Endothelial cell of hepatic sinusoid (primary cell): Measurements from ENCODE around the gene EXTL1.
"Not testable (repeated sequence)": the region's sequence is repeated elsewhere in the genome, so short reads cannot be mapped to it uniquely, and the experiment has no call there.

Experiments used
- in situ Hi-C: cut with HindIII; loops from 2 replicates; pipeline ENCODE4 v1.10.0; 2017; ENCODE audit warnings: low sequenced_read_pairs

The EXTL1 gene, protein sequence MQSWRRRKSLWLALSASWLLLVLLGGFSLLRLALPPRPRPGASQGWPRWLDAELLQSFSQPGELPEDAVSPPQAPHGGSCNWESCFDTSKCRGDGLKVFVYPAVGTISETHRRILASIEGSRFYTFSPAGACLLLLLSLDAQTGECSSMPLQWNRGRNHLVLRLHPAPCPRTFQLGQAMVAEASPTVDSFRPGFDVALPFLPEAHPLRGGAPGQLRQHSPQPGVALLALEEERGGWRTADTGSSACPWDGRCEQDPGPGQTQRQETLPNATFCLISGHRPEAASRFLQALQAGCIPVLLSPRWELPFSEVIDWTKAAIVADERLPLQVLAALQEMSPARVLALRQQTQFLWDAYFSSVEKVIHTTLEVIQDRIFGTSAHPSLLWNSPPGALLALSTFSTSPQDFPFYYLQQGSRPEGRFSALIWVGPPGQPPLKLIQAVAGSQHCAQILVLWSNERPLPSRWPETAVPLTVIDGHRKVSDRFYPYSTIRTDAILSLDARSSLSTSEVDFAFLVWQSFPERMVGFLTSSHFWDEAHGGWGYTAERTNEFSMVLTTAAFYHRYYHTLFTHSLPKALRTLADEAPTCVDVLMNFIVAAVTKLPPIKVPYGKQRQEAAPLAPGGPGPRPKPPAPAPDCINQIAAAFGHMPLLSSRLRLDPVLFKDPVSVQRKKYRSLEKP

DNA sequence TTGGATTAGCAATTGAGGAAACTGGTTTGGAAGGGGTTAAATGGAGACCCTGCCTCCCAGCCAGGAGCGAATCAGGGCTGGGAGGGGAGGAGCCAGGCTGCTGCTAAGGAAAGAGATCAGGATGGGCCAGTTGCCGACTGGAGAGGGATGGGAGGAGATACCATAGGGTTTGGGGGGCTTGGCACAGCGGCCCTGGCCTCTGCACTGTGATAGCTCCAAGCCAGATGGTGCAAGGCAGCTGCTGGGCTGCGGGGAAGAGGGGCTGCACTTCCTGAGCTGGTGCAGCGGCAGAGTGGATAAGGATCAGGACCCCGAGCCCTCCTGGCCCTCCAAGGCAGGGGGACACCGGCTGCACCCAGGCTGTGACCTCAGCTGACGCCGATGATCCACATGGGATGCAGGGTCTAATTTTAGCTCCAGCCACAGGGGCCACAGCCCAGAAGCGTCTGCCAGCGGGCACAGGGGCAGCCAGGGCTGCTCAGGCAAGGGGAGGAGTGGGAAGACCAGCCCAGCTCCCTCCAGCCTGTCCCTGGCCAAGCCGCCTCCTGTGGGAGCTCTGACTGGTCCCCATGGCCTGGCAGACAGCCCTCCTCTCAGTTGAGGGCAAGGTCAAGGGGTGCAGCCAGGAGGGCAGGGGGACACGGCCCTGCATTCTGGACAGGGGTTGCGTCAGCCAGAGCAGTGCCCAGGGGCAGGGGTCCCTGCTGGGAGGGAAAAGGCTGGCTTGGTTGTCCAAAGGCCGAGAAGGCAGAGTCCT lies at the start of gene EXTL1:
Gene EXTL1, plus strand, starts transcription at position 129 of the 757 bp plus-strand sequence. CDS start 872 bp downstream, outside the sequence.
- in situ Hi-C loops: loop anchor here (5.0 kb wide), 1 partner anchor 35 kb away; no protein-coding TSS in a partner anchor

- in situ Hi-C loops: no loop called here
These were observed 49.8 kb upstream of the EXTL1 start for GRCh38 chr1:25971811-25972180.

DNA sequence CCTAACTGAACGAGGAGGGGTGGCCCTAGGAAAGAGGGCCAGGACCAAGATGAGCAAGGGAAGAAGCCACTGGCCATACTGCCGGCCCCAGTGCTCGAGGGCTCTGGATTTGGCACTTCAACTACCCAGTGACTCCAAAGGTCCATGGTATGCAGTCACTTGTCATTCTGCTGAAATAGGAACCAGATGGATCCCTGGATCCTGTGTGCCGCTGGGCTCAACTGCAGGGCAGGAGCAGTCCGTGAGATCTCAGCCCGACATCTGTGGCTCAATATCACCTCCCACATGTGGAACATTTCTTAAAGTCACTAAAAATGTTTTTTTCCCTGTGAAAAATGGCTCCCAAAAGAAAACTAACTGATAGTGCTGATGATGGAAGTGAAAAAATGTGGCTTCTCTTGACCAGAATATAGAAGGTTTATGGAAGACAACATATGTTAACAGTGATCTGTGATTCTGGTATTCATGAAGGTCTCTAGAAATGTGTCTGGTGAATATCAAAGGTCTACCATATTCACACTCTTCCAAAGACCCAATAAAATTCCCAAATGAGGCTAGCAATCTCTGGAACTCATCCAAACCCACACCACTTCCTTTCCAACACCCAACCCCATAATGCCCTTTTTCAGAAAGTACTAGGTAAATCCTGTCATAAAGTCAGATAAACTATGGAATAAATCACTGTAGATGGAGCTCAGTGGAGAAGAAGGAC lies 47.8 kb upstream of the EXTL1 start:
- in situ Hi-C loops: no loop called here

GRCh38 chr1:25977801-25978200 lies 43.8 kb upstream of the EXTL1 start:
- in situ Hi-C loops: no loop called here

GRCh38 chr1:25978403-25978802 lies 43.2 kb upstream of the EXTL1 start:
- in situ Hi-C loops: no loop called here

- in situ Hi-C loops: no loop called here
These were observed 42.4 kb upstream of the EXTL1 start for GRCh38 chr1:25979210-25979609.

GRCh38 chr1:25985171-25985570 lies 36.4 kb upstream of the EXTL1 start:
- in situ Hi-C loops: no loop called here

- in situ Hi-C loops: no loop called here
These were observed 35.9 kb upstream of the EXTL1 start for GRCh38 chr1:25985670-25986069.

DNA sequence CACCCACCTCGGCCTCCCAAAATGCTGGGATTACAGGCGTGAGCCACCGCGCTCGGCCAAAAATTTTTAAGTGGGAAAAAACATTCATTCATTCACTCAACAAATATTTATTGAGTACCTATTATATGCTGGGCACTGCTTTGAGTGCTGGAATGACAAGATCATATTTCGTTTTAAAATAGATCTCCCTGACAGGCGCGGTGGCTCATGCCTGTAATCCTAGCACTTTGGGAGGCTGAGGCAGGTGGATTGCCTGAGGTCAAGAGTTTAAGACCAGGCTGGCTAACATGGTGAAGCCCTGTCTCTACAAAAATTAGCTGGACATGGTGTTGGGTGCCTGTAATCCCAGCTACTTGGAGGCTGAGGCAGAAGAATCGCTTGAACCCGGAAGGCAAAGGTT lies 34.8 kb upstream of the EXTL1 start:
- in situ Hi-C loops: not testable (repeated sequence)

DNA sequence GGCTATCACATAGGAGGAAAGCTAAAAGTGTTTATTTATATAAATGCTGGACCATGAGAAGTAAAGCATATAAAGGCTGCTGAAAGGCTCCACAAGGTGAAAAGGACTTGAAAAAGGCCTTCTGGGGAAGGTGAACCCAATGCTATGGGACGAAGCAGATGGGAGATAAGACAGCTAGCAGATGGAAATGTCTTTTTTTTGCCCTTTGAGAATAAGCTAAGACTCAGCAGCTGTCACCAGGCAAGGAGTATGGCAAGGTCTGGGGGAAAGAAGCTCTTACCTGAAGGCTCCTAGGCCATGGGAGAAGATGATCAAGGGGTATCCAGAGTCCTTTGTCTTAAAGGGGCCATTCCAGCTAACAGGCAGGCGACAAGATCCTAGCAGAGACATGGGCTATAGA lies 33.6 kb upstream of the EXTL1 start:
- in situ Hi-C loops: no loop called here

DNA sequence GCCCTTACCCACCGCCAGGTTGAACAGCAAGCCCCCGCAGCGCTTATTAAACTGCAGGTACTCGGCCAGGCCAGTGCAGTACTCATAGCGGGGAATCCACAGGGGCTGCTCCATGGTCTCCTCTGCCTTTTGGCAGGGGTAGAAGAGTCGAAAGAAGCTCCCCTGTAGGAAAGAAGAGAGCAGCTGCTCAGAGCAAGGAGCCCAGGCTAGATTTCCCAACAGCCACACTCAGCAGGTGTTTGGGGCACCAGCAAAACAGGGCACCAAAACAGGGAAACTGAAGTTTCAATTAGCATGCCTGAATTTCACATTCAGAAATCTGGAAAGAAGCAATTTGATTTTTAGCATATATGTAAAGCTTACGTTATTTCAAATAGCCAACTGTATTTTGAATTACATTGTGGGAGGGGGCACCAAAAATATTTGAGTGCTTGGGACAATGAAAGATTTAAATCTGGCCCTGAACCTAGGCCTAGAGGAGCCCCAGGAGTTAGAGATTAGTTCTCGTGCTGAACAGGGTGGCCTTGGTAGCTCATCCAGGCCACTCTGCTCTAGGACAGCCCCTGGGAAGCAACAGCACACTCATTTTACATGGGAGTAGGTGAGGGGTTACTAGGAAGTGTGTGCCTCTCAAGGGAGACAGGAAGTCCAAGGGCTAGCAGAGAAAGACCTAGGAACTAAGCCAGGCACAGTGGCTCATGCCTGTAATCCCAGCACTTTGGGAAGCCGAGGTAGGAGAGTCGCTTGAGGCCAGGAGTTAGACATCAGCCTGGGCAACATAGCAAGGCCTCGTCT lies 31.9 kb upstream of the EXTL1 start:
- in situ Hi-C loops: loop anchor here (5.0 kb wide), 1 partner anchor 92 kb away; no protein-coding TSS in a partner anchor

DNA sequence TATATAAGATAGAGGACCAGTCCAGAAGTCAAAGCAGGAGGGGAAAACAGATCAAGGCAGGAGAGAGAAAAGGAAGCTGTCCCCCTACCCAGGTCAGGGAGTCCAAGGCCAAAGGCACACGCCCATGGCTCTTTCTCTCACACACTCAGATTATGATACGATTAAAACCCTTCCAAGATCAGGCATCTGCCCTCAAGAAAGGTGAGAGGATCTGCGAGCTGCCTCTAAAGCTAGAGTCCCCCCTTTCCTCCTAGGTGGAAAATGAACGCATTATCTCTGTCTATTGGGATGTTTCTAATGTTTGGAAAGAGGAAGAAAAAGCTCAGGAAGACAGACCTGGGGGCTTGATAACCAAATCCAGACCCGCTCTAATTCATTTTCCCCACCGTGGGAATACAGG lies 31.3 kb upstream of the EXTL1 start:
- in situ Hi-C loops: loop anchor here (5.0 kb wide), 1 partner anchor 93 kb away; no protein-coding TSS in a partner anchor

- in situ Hi-C loops: loop anchor here (5.0 kb wide), 1 partner anchor 94 kb away; no protein-coding TSS in a partner anchor
These were observed 30.7 kb upstream of the EXTL1 start for GRCh38 chr1:25990702-25991395.

DNA sequence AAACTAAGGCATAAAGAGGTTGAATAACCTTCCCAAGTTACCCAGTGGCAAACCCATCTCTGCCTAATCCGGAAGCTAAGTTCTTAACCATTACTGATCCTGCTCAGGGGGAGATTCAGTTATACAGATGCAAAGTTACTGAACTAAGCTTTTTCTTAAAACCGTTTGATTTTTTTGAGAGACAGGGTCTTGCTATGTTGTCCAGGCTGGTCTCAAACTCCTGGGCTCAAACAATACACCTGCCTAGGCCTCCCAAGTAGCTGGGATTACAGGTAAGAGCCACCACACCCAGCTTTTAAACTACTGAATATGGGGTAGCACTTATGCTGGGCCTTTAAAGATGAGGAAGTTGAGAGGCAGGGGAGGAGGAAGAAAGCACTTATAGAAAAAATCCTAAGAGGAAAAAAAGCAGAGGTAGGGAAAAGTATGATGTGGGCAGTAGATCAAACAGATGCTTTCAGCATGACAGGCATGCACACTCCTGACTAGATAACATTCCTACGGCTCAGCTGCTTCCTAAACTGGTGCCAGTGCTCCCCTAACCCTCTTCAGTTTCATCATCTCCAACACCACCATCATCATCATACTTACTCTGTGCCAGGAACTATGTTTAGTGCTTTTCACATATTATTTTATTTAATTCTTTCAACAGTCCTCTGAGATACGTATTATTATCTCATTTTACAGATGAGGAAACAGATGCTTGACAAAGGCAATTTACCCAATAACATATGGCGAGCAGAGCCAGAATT lies 29.5 kb upstream of the EXTL1 start:
- in situ Hi-C loops: loop anchor here (5.0 kb wide), 1 partner anchor 95 kb away; no protein-coding TSS in a partner anchor

- in situ Hi-C loops: loop anchor here (5.0 kb wide), 1 partner anchor 95 kb away; no protein-coding TSS in a partner anchor
These were observed 28.8 kb upstream of the EXTL1 start for GRCh38 chr1:25992689-25993171.

- in situ Hi-C loops: loop anchor here (5.0 kb wide), 1 partner anchor 96 kb away; no protein-coding TSS in a partner anchor
These were observed 28.2 kb upstream of the EXTL1 start for GRCh38 chr1:25993197-25993951.

- in situ Hi-C loops: loop anchor here (5.0 kb wide), 1 partner anchor 97 kb away; no protein-coding TSS in a partner anchor
These were observed 27.0 kb upstream of the EXTL1 start for GRCh38 chr1:25994402-25995150.
